Neuronal stem cell (in vitro differentiated cells): ENCODE results near the gene CCZ1B.
"Not testable (repeated sequence)": the region's sequence is repeated elsewhere in the genome, so short reads cannot be mapped to it uniquely, and the experiment has no call there.

ENCODE experiments used
- DNase-seq: peaks from one replicate; pipeline ENCODE4 v3.0.0-alpha.2; 2013; ENCODE audit warnings: low spot score
- H2AFZ ChIP-seq: one replicate; pipeline ENCODE4 v1.6.1; 2013; ENCODE audit warnings: mild to moderate bottlenecking, low read length, inconsistent platforms
- H2AK5ac ChIP-seq: 2 replicates; pipeline ENCODE4 v1.6.1; 2013; ENCODE audit warnings: low read depth, mild to moderate bottlenecking, inconsistent platforms, low read length, moderate library complexity, mixed read lengths
- H2BK120ac ChIP-seq: 2 replicates; pipeline ENCODE4 v1.6.1; 2013; ENCODE audit warnings: low read depth, mild to moderate bottlenecking, inconsistent platforms, low read length, moderate library complexity, mixed read lengths
- H2BK12ac ChIP-seq: one replicate; pipeline ENCODE4 v1.6.1; 2013; ENCODE audit warnings: low read length, inconsistent platforms
- H2BK15ac ChIP-seq: 2 replicates; pipeline ENCODE4 v1.6.1; 2013; ENCODE audit warnings: mild to moderate bottlenecking, low read length, inconsistent platforms, mixed read lengths
- H2BK5ac ChIP-seq: one replicate; pipeline ENCODE4 v1.6.1; 2013; ENCODE audit warnings: inconsistent platforms, mild to moderate bottlenecking, low read length, moderate library complexity
- H3K14ac ChIP-seq: one replicate; pipeline ENCODE4 v1.6.1; 2013; ENCODE audit warnings: low read length, inconsistent platforms
- H3K18ac ChIP-seq: 2 replicates; pipeline ENCODE4 v1.6.1; 2013; ENCODE audit warnings: low read length, inconsistent platforms
- H3K23ac ChIP-seq: 2 replicates; pipeline ENCODE4 v1.6.1; 2013; ENCODE audit warnings: low read depth, mild to moderate bottlenecking, mixed read lengths, low read length, inconsistent platforms; ENCODE audit not compliant: poor library complexity
- H3K27ac ChIP-seq: replicated peaks from 3 replicates; pipeline ENCODE4 v1.5.1; 2013; ENCODE audit warnings: low read length, inconsistent platforms
- H3K27me3 ChIP-seq, 3 experiments: 2 replicates each; pipeline ENCODE4 v1.6.1; 2013; ENCODE audit warnings: low read length in 3 of 3, mild to moderate bottlenecking in 2 of 3, inconsistent platforms in 1 of 3, low read depth in 1 of 3, mixed read lengths in 1 of 3, moderate library complexity in 1 of 3; ENCODE audit not compliant: control insufficient read depth in 3 of 3, insufficient read depth in 3 of 3
- H3K36me3 ChIP-seq, 2 donors: replicated peaks in 1 of 2; 2 replicates each; pipeline ENCODE4 v1.6.1; 2013; ENCODE audit warnings: low read length in 2 of 2; ENCODE audit not compliant: control insufficient read depth in 2 of 2, insufficient read depth in 2 of 2
- H3K4ac ChIP-seq: 2 replicates; pipeline ENCODE4 v1.6.1; 2013; ENCODE audit warnings: inconsistent platforms, mild to moderate bottlenecking, low read length, moderate library complexity
- H3K4me1 ChIP-seq, 2 donors: 1 replicate in 1 of 2; 2 replicates in 1 of 2; pipeline ENCODE4 v1.6.1; 2013; ENCODE audit warnings: low read length in 2 of 2, low read depth in 1 of 2; ENCODE audit not compliant: control insufficient read depth in 2 of 2, insufficient read depth in 1 of 2
- H3K4me2 ChIP-seq: one replicate; pipeline ENCODE4 v1.6.1; 2013; ENCODE audit warnings: mild to moderate bottlenecking, low read length, inconsistent platforms; ENCODE audit not compliant: insufficient read depth, poor library complexity, severe bottlenecking
- H3K4me3 ChIP-seq, 2 donors: 2 replicates each; pipeline ENCODE4 v1.5.1; 2013; ENCODE audit warnings: low read length in 2 of 2, mild to moderate bottlenecking in 2 of 2, inconsistent platforms in 1 of 2, moderate library complexity in 1 of 2
- H3K79me1 ChIP-seq: one replicate; pipeline ENCODE4 v1.6.1; 2013; ENCODE audit warnings: low read depth, mild to moderate bottlenecking, inconsistent platforms, low read length, moderate library complexity
- H3K9ac ChIP-seq: one replicate; pipeline ENCODE4 v1.6.1; 2013; ENCODE audit warnings: mild to moderate bottlenecking, low read depth, low read length, inconsistent platforms; ENCODE audit not compliant: poor library complexity
- H3K9me3 ChIP-seq, 2 donors: replicated peaks in 1 of 2; 2 replicates each; pipeline versions ENCODE3 to v1.6.1; 2013; ENCODE audit warnings: low read length in 2 of 2, mild to moderate bottlenecking in 2 of 2, inconsistent platforms in 1 of 2, low read depth in 1 of 2, mixed read lengths in 1 of 2, moderate library complexity in 1 of 2; ENCODE audit not compliant: control insufficient read depth in 2 of 2, insufficient read depth in 1 of 2
- H4K8ac ChIP-seq: one replicate; pipeline ENCODE4 v1.6.1; 2013; ENCODE audit warnings: low read depth, mild to moderate bottlenecking, inconsistent platforms, low read length, moderate library complexity
- H4K91ac ChIP-seq: one replicate; pipeline ENCODE4 v1.6.1; 2013; ENCODE audit warnings: low read length, low read depth, mild to moderate bottlenecking, inconsistent platforms; ENCODE audit not compliant: poor library complexity
- WGBS, 2 donors: extraction: QIAGEN DNeasy Blood & Tissue Kit; methylation state at CpG; one replicate each; pipeline ENCODE4 v1.1.7; 2013; ENCODE audit warnings: missing lambda C conversion rate in 2 of 2, mixed read lengths in 1 of 2; ENCODE audit not compliant: insufficient read length in 2 of 2, insufficient replicate concordance in 1 of 2; ENCODE audit errors: extremely low coverage in 2 of 2; 5-methylcytosine and 5-hydroxymethylcytosine counted together

The CCZ1B gene

GRCh38 chr7:6807959-6808358 lies 18.1 kb downstream of the CCZ1B start:
- H4K91ac ChIP-seq, H3K18ac ChIP-seq, DNase-seq, H2BK12ac ChIP-seq, H3K9ac ChIP-seq, H3K4me1 ChIP-seq, H3K27me3 ChIP-seq, H3K14ac ChIP-seq, H3K4ac ChIP-seq, H2AFZ ChIP-seq, H2BK15ac ChIP-seq, H4K8ac ChIP-seq, H2BK120ac ChIP-seq, H3K27ac ChIP-seq, H3K9me3 ChIP-seq, H2BK5ac ChIP-seq, H3K36me3 ChIP-seq, H3K4me3 ChIP-seq, H2AK5ac ChIP-seq, H3K23ac ChIP-seq, H3K79me1 ChIP-seq, H3K4me2 ChIP-seq: not testable (repeated sequence)
- WGBS, 2 donors, result no CpG with 5 or more reads among the region's 6 CpGs

- not testable (repeated sequence) for H3K4me3 ChIP-seq, H3K79me1 ChIP-seq, DNase-seq, H3K36me3 ChIP-seq, H4K8ac ChIP-seq, H3K27me3 ChIP-seq, H2BK15ac ChIP-seq, H4K91ac ChIP-seq, H3K27ac ChIP-seq, H3K18ac ChIP-seq, H3K9ac ChIP-seq, H2AFZ ChIP-seq, H3K14ac ChIP-seq, H2BK12ac ChIP-seq, H2BK5ac ChIP-seq, H3K4me2 ChIP-seq, H3K4me1 ChIP-seq, H3K4ac ChIP-seq, H3K23ac ChIP-seq, H2BK120ac ChIP-seq, H3K9me3 ChIP-seq, H2AK5ac ChIP-seq
- WGBS, 2 donors, result no CpG with 5 or more reads among the region's 4 CpGs
Measured at GRCh38 chr7:6807393-6807918, 18.6 kb downstream of the CCZ1B start.

- not testable (repeated sequence) for DNase-seq
Measured at GRCh38 chr7:6800331-6800730, 25.7 kb downstream of the CCZ1B start.

GRCh38 chr7:6799887-6800286 lies 26.2 kb downstream of the CCZ1B start:
- WGBS, 2 donors, result no CpG with 5 or more reads among the region's 12 CpGs
- H3K18ac ChIP-seq, result not testable (repeated sequence)

More at GRCh38 chr7:6800331-6800730, 25.7 kb downstream of the CCZ1B start:
- H3K79me1 ChIP-seq, H2AK5ac ChIP-seq, H3K36me3 ChIP-seq, H3K4me1 ChIP-seq, H2BK120ac ChIP-seq, H2AFZ ChIP-seq, H3K4me3 ChIP-seq, H3K23ac ChIP-seq, H3K14ac ChIP-seq, H3K27me3 ChIP-seq, H4K91ac ChIP-seq, H3K27ac ChIP-seq, H3K9me3 ChIP-seq, H2BK12ac ChIP-seq, H3K9ac ChIP-seq, H4K8ac ChIP-seq, H3K4ac ChIP-seq, H3K18ac ChIP-seq, H2BK15ac ChIP-seq, H2BK5ac ChIP-seq, H3K4me2 ChIP-seq: not testable (repeated sequence)
- WGBS, 2 donors, result no CpG with 5 or more reads among the region's 2 CpGs

More at GRCh38 chr7:6799887-6800286, 26.2 kb downstream of the CCZ1B start:
- H3K4me3 ChIP-seq, H2BK5ac ChIP-seq, H3K4ac ChIP-seq, H2BK15ac ChIP-seq, H2BK120ac ChIP-seq, H3K4me1 ChIP-seq, H3K4me2 ChIP-seq, H3K27ac ChIP-seq, H3K14ac ChIP-seq, H3K79me1 ChIP-seq, H3K23ac ChIP-seq, H3K36me3 ChIP-seq, H3K27me3 ChIP-seq, DNase-seq, H4K8ac ChIP-seq, H3K9me3 ChIP-seq, H2AK5ac ChIP-seq, H4K91ac ChIP-seq, H2BK12ac ChIP-seq, H3K9ac ChIP-seq, H2AFZ ChIP-seq: not testable (repeated sequence)
